Measurements from ENCODE around the gene APMAP.

Gene APMAP, protein sequence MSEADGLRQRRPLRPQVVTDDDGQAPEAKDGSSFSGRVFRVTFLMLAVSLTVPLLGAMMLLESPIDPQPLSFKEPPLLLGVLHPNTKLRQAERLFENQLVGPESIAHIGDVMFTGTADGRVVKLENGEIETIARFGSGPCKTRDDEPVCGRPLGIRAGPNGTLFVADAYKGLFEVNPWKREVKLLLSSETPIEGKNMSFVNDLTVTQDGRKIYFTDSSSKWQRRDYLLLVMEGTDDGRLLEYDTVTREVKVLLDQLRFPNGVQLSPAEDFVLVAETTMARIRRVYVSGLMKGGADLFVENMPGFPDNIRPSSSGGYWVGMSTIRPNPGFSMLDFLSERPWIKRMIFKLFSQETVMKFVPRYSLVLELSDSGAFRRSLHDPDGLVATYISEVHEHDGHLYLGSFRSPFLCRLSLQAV

DNA sequence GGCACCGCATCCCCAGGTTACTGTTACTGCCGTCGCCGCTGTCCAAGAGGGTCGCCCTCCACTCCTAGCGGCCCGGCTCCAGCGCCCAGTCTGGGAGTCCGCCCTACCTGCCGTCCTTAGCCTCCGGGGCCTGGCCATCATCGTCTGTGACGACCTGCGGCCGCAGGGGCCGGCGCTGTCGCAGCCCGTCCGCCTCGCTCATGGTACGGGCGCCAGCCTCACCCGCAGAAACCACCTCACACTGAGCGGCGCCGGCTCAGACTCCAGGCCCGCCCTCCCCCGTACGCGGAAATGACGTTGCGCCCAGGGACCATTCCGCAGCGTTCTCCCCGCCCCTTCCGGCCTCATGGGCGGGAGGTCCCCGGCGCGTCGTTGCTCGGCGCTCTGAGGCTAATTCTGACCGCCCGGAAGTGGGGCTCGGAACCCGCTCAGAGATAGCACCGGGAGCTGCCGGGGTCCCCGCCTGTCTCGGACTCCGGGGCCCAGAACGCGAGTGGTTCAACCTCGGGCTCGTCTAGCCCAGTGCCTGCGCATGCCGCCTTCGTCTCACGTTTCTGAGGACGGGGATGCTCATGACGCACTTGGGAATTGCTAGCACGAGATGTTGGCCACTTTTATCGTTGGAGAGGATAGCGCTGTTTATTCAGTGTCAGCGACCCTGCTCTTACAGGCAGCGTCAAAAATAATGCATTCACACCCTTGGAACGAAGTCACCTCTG lies at the start of gene APMAP:
APMAP (minus strand) TSS at position 265 of the 719 bp plus-strand sequence; CDS start at position 202, 63 bp downstream.
- intact Hi-C loops (cut with DNase I): loop anchor here (5.0 kb wide), 1 partner anchor 205 kb away; the partner anchor contains the start of gene ENTPD6
- peak; percentile 93 to 99 (median 97) for DNase-seq

DNA sequence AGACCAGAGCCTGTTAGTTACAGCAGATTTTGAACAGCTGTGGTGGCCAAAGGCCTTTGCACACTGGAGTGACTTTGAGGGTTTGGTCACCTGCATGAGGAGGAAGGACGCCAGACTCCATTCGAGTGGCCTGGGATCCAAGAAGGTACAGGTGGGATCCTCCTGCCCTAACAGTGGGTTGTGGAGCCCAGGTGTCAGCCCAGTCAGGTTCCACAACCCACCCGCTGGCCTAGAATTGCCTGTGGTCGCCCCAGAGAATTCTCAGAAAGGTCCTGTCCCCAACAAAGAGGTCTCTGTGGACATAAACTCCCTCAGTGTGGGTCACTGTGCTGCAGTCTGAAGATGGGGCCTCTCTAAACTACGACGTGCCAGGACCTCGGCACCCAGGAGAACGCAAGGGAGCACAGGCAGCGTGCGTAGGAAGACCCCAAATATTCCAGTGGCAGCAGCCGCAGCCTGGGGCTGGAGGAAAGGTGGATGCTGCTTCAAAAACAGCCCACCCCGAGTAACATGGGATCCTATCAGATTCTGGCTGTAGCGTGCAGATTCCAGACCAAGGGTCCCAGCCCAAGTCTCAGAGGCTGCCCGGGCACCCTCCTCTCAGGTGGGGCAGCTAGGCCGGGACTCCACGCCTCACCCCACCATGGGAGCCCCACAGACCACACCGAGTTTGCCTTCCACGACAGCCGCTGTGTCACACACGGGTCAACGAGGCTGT lies 49.4 kb upstream of the APMAP start:
- intact Hi-C loops (cut with DNase I): no loop called here
- peak in 2 of 10 donors; percentile 72 to 75 for DNase-seq

DNA sequence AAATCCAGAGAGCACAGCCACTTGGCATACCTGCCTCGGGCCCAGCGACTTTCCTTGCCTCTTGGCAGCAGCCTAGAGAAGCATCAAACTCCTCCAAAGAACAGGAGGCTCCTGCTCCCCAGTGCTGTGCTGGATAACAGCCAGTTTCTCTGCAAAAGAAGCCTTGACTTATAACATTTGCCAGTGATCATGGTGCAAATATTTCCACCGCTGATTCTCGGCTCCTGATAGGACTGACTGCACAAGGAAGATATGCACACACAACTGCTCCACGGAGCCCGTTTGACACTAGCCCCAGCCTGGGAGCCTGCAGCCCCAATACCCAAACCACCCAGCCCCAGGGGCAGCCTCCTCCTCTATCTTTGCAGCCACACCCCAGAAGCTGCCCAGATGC lies 47.9 kb upstream of the APMAP start:
- DNase-seq: peak in 2 of 10 donors; percentile 52 to 79
- intact Hi-C loops (cut with DNase I): no loop called here

DNA sequence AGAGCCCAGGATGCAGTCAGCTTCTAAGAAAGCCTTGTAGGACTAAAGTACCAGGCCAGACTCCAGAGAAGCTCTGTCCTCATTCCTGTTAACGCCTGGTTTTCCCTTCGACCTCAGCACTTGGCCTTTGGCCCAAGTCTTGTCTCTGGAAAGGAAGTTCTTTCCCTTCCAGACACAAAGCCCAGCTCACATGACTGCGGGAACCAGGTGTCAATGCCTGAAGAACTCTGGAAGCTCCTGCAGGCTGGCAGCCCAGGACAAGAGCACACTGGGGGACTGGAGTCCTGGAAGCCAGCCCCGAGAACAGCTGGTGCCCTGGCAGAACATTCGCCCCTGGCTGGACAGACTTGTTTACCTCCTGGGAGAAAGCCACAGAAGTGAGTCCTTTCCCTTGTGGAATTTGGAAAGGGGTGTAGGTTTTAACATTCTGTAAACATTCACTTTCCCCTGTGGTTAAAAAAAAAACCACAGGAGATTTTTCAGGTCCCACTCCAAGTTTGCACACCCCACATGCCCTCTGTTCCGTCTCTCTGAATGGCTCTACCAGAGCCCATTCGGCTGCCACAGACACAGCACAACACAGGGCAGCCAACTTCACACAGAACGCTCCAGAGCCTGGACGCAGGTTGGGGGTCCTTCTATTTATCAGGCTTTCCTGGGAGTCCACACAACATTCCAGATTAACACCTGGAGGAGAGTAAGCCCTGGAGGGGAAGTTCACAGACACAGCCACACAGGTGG lies 47.3 kb upstream of the APMAP start:
- DNase-seq: peak; percentile 55 to 94 (median 75)

DNA sequence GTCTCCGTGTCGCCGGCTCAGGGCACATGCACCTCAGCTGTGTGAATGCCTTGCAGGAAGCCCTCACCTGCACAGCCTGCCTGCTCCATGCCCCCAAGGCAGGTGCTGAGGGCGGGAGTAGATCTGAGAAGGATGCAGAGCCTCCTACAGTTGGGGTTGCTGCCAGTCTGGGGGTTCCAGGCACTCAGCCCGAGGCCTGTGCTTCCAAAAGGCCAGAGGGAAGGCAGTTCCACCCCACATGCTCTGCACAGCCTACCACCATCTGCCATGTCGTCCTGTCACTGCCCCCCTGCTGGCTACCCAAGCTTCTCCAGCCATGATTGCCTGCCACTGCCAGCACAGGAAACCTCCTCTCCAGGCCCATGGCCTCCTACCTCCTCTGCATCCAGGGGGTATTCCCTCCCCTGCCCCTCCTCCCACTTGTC lies 46.1 kb upstream of the APMAP start:
- DNase-seq: peak in 2 of 10 donors; percentile 66 to 72
- intact Hi-C loops (cut with DNase I): no loop called here

More for the DNA sequence above, 47.3 kb upstream of the APMAP start:
- intact Hi-C loops (cut with DNase I): no loop called here

DNA sequence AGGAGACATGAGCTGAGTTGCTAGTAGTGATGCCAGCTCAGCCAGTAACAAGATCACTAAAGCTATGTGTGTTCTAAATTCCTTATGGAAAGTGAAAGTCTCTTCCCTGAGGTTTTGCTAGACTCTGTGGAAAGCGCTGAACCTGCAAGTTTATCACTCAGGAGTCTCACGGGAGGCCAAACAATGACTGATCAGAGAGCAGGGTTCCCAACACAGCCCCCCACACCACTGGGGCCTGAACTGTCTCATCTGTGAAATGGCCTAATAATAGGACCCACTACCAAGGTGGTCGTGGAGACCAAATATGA lies 45.5 kb upstream of the APMAP start:
- DNase-seq: peak in 2 of 10 donors; percentile 11 to 48
- intact Hi-C loops (cut with DNase I): no loop called here

DNA sequence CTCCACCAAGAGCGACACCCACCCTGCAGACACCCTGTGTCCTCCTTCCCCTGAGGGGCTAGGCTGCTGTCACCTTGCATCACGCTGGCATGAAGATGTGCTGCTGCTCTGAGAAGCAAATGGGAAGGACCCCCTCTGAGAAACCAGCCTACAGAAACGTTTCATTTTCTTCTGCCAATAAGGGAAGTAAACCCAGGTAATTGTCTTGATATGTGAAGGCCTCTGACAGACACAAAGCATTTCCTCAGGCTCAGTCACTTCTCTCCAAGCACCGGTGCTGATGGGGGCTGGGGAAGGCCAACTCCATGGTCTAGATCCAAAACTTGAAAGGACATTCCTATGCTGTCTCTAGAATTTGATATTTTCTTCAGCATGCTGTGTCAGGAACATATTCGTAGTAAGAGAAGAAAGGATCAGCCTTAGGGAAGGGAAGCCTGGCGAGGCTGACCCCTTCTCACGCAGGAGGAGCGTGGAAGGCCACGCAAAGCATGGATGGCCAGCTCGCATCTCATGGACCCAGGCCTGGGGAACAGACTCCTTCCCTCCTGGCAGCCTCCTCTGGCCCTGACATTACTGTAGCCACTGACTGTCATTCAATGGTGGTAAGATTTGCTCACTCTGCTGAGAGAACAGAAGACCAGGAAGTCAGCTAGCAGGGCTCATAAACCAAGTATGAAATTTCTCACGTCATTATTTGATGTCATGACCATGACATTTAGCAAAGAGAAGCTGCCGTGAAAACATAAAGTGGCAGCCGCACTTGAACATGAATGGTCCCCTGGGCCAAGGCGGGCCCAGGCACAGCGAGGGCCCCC lies 44.9 kb upstream of the APMAP start:
- peak in 2 of 10 donors; percentile 32 to 71 for DNase-seq
- intact Hi-C loops (cut with DNase I): no loop called here

DNA sequence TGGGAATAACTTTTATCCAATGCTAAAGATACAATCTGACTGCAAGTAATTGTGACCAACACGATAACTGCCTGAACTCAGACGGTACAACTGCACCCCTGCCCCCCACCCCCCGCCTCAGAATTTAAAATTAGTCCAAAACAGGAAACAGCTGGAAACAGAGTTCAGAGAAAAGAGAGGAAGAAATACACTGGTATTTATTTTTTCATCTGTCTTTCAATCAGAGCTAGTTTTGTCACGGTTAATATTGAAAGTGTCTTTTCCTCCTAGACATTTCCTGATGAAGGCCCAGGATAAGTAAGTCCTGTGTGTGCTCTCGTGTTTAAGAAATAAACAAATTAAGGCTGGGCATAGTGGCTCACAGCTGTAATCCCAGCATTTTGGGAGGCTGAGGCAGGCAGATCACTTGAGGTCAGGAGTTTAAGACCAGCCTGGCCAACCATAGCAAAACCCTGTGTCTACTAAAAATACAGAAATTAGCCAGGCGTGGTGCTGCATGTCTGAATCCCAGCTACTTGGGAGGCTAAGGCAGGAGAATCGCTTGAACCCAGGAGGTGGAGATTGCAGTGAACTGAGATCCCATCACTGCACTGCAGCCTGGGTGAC lies 43.9 kb upstream of the APMAP start:
- DNase-seq: peak in 1 of 10 donors; percentile 29

DNA sequence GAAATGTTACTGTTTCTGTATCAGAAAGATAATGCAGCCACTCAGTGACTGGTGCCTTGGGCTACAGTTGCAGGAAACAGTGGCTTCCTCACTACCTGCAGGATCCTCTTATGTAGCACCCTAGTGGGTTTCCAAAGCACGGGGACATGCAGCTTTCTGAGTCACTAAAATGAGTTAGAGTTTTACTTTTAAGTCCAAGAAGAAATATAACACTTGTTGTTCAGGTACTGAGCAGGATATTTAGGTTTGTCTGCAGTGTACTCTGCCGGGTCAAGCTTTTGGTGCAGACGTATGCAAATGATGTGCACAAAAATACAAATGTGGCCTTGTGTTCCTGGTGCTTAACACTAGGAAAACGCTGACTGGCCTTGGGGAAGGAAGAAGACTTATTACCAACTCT lies 43.4 kb upstream of the APMAP start:
- peak in 2 of 10 donors; percentile 4 to 55 for DNase-seq
- intact Hi-C loops (cut with DNase I): no loop called here

More for the DNA sequence above, 43.9 kb upstream of the APMAP start:
- intact Hi-C loops (cut with DNase I): no loop called here

DNA sequence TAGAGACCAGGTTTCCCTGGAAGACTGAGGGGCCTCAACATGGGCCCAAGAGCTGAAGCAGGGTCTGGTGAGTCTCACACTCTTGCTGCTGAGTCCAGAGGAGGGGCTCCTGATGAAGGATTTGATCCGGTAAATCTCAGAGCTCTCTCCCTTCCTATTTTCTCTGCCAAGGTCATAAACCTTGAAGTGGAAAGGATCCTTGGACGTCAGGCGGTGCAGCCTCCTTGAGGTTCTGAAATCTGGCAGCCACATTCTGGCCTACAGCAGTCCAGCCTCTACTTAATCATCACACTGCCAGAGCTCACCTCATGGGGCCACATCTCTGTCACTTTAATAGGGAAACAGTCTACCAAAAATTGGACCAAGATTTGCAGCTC lies 41.4 kb upstream of the APMAP start:
- intact Hi-C loops (cut with DNase I): loop anchor here (2.0 kb wide), 2 partner anchors 23 to 39 kb away; no protein-coding TSS in a partner anchor
- DNase-seq: peak in 2 of 10 donors; percentile 11 to 31

DNA sequence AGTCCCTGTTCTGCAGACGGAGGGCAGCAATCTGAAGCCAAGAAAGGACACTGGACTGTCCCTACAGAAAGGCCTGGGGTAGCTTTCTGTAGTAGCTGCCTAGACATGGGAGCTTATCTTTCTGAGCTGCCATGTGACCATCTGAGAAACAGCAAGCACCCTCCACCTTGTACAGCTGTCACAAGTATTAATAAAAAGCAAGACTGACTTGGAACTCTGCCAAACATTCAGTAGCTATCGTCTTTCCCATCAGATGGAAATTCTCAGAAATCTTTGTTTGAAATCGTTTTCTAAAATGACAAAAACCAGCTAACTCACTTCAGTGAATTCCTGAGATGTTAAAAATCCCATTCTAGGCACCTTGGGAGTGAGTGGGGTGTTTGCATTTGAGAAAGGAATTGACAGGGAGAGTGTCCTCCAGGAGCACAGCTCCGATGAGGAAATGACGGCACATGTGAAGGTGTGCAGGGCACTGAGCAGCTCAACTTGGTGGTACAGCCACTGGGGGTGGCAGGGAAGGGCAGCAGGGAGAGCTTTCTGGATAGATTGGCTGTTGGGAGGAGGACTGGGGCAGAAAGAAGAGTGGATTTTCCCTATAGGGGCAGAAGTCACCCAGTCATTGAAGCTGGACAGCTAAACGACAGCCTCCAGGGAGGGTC lies 40.8 kb upstream of the APMAP start:
- DNase-seq: peak in 1 of 10 donors; percentile 55
- intact Hi-C loops (cut with DNase I): loop anchor here (2.0 kb wide), 2 partner anchors 23 to 39 kb away; no protein-coding TSS in a partner anchor

DNA sequence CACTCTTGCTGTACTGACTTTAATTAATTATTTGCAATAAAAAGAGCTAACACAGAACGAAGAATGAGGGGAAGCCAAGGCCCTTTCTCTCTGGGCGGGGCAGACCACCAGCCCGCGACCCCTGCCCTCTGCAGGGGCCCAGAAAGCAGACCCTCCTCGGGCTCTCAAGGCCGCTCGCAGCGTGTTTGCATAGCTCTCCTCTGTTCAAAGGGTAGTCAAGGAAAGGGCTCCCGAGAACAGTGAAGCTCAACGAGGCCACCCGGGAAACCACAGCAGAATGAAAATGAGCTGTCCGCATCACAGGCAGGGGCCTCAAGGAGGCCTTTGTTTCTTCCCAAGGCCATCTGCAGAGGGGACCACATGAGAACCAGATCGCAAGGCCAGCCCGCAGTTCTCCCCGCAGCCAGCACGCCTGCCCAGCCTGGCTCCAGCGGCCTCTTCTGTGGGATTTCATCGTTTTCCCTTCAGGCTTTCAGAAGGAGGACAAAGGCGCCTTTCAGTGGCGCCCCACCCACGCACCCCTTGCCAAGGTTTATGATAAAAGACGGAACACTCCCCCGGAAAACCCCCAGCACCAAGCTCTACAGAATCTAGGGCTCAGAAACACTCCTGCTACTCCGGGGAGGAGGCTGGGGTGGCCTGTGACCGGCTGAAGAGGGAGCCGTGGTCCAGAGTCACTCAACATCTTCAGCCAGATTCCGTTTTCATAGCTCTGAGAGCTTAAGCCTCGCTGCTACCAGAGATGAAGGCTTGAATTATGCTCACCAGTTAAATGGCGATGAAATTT lies 40.1 kb upstream of the APMAP start:
- intact Hi-C loops (cut with DNase I): loop anchor here (2.0 kb wide), 2 partner anchors 24 to 38 kb away; no protein-coding TSS in a partner anchor
- peak; percentile 84 to 99 (median 92) for DNase-seq

DNA sequence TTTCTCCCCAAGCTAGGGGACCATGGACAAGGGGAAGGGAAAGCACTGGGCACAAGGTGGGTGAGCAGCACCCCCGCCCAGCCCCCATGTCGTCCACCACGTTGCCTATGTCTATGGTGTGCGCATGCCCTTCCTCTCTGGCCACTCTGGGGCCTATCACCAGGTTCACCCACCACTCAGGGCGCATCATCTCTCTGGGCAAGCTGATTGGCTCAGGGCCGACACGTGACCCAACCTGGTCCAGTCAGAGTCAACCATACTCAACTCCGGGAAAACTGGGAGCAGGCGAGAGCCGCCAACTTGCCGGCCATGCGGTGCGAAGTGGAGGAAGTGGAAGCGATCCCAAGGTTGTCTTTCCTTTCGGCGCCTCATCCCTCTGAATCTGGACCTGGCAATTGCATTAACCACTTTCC lies 39.5 kb upstream of the APMAP start:
- intact Hi-C loops (cut with DNase I): loop anchor here (2.0 kb wide), 2 partner anchors 25 to 37 kb away; no protein-coding TSS in a partner anchor
- DNase-seq: peak in 9 of 10 donors; percentile 42 to 96 (median 73)

DNA sequence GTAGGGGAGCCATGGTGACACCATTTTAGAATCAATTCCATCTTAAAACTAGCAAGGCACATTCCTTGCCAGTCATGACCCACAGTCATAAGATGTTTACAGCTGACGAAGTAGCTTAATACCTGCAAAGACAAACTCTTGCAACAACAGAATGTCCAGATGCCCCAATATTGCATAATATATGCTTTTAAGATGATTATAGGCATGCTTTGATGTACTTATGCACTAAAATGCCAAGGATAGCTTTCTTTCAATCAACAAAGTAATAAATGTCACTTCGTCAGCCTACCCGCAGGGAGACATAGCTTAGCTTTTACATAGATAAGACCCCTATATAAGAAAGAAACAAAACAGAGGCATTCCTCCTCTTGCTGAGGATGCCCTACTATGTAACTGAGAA lies 38.7 kb upstream of the APMAP start:
- DNase-seq: no peak
- intact Hi-C loops (cut with DNase I): no loop called here

DNA sequence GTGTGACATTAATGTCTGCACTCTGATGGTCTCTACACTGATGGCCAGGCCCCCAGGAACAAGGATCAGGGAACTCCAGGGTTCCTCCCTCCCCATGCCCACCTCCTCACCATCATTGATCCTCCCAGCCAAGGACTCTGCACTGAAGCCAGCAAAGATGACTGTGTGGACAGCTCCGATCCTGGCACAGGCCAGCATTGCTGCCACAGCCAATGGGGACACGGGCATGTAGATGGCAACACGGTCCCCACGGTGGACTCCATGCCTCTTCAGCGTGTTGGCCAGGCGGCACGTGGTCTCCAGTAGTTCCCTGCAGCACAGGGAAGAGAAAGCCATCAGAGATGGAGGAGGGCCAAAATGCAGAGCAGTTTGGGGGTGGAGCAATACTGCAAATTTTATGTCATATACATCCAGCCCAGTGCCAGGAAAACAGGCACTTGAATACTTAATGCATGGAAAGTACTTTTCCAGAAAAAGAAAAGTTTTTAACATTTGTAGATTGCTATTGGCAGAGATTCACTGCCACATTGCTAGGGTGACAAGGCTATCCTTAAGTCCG lies 38.2 kb upstream of the APMAP start:
- intact Hi-C loops (cut with DNase I): no loop called here
- DNase-seq: peak in 4 of 10 donors; percentile 28 to 91 (median 70)

DNA sequence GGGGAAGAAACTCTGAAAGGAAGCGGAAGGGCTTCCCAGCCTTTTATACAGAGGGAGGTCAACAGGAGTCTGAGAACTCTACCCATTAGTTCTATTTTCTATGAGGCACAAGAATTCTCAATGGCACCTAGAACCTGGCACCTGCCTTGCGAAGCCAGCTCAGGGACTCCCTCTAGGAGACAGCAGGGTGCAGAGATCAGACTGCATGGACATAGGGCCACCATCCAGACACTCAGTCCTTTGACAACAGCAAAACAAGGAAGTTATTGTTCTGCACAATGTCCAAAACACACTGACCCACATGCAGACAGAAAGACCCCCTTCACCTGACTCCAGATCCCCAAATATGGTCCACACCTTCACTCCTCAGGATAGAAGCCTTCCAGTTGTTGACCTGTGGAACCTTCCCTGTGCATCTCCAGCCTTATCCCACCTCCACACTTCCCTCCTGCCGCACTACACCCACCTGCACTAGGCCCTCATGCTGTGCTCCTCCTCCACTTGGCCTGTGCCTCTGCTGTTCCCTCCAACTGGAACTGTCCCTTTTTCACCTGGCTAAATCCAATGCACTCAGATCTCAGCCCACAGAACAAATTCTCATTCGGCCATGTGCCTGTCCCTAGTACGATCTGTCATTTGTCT lies 37.6 kb upstream of the APMAP start:
- intact Hi-C loops (cut with DNase I): no loop called here
- peak in 4 of 10 donors; percentile 17 to 88 (median 62) for DNase-seq
